Muscle layer of duodenum (tissue), 2 donors: Measurements from ENCODE around the gene ARF1.

Experiments
- H3K27ac ChIP-seq: one replicate; pipeline ENCODE4 v1.7.0; 2013; ENCODE audit warnings: mild to moderate bottlenecking, low read length
- H3K27me3 ChIP-seq: one replicate; pipeline ENCODE4 v1.7.0; 2013; ENCODE audit warnings: low read depth, mild to moderate bottlenecking, control low read depth, low read length
- H3K36me3 ChIP-seq, 2 donors: one replicate each; pipeline ENCODE4 v1.7.0; 2013; ENCODE audit warnings: low read length in 2 of 2, control low read depth in 1 of 2, mild to moderate bottlenecking in 1 of 2; ENCODE audit not compliant: insufficient read depth in 2 of 2, control insufficient read depth in 1 of 2
- H3K4me1 ChIP-seq, 2 donors: one replicate each; pipeline ENCODE4 v1.7.0; 2013; ENCODE audit warnings: low read length in 2 of 2, mild to moderate bottlenecking in 2 of 2, control low read depth in 1 of 2, moderate library complexity in 1 of 2; ENCODE audit not compliant: insufficient read depth in 2 of 2, control insufficient read depth in 1 of 2
- H3K4me3 ChIP-seq, 2 donors: one replicate each; pipeline ENCODE4 v1.7.0; 2013; ENCODE audit warnings: low read length in 2 of 2, low read depth in 1 of 2, mild to moderate bottlenecking in 1 of 2
- H3K9me3 ChIP-seq, 2 donors: one replicate each; pipeline ENCODE4 v1.7.0; 2013; ENCODE audit warnings: low read length in 2 of 2, control low read depth in 1 of 2, mild to moderate bottlenecking in 1 of 2; ENCODE audit not compliant: control insufficient read depth in 1 of 2
- donor health status: healthy.

ARF1 gene

GRCh38 chr1:228147768-228148167 is 65.3 kb downstream of the ARF1 start:
- Histone ChIP-seq H3K4me3 (no peak overlapping the region), H3K27me3 (no peaks in the 10 kb centered on the region), H3K36me3 (peaks cover 4 to 25% of the 10 kb centered on the region in 2 donors), H3K27ac (no peak overlapping the region), H3K9me3 (no peaks in the 10 kb centered on the region), H3K4me1 (peaks cover 11 to 53% of the 10 kb centered on the region in 2 donors)

- peaks cover 4 to 25% of the 10 kb centered on the region in 2 donors for H3K36me3 ChIP-seq
- no peaks in the 10 kb centered on the region for H3K27me3 ChIP-seq
- no peak overlapping the region for H3K4me3 ChIP-seq
- no peaks in the 10 kb centered on the region for H3K9me3 ChIP-seq
- H3K4me1 ChIP-seq: peaks cover 8 to 48% of the 10 kb centered on the region in 2 donors
- H3K27ac ChIP-seq: peak overlapping the region; percentile 4
Observed at GRCh38 chr1:228148196-228148861, 65.8 kb downstream of the ARF1 start.
